GM23338 (cell line): ENCODE data around the gene APBA1. TPM values are rescaled to one million over a fixed set of nuclear protein-coding genes. Genes with fewer than 3 reads are reported as not detected.
A peak's percentile ranks its signal among the peaks of the same experiment; 100 is the strongest.

ENCODE experiments used
- ATAC-seq: fragments of 200-7000 bp; cut with Tn5 transposase; 3 replicates; pipeline ENCODE4 v1.9.1; 2020
- DNase-seq: peaks from one replicate; pipeline ENCODE4 v3.0.0-alpha.2; 2015; ENCODE audit warnings: low spot score
- H2AFZ ChIP-seq: fragments of 200-600 bp; sonication (generic); 2 replicates; pipeline ENCODE4 v1.8.0; 2016; ENCODE audit warnings: antibody characterized with exemption, mild to moderate bottlenecking, moderate library complexity
- H3F3A ChIP-seq: fragments of 200-600 bp; sonication (generic); replicated peaks from 2 replicates; pipeline ENCODE4 v1.8.0; 2017; ENCODE audit warnings: antibody characterized with exemption, mixed run types, low read depth
- H3K27ac ChIP-seq: fragments of 200-600 bp; sonication (generic); 2 replicates; pipeline ENCODE4 v1.6.1; 2016; ENCODE audit warnings: low read depth
- H3K27me3 ChIP-seq: fragments of 200-600 bp; sonication (generic); 2 replicates; pipeline ENCODE4 v1.8.0; 2016; ENCODE audit warnings: mild to moderate bottlenecking, mixed run types, moderate library complexity; ENCODE audit not compliant: insufficient read depth
- H3K36me3 ChIP-seq: fragments of 200-600 bp; sonication (generic); 2 replicates; pipeline ENCODE4 v1.8.0; 2016; ENCODE audit warnings: mild to moderate bottlenecking; ENCODE audit not compliant: insufficient read depth
- H3K4me1 ChIP-seq: fragments of 200-600 bp; sonication (generic); 2 replicates; pipeline ENCODE4 v1.8.0; 2016; ENCODE audit warnings: mild to moderate bottlenecking, moderate library complexity; ENCODE audit not compliant: insufficient read depth
- H3K4me2 ChIP-seq: fragments of 200-600 bp; sonication (generic); 2 replicates; pipeline ENCODE4 v1.7.1; 2017; ENCODE audit warnings: mixed run types
- H3K4me3 ChIP-seq: fragments of 200-600 bp; sonication (generic); 2 replicates; pipeline ENCODE4 v1.6.1; 2016; ENCODE audit warnings: mixed run types
- H3K79me2 ChIP-seq: fragments of 200-600 bp; sonication (generic); replicated peaks from 2 replicates; pipeline ENCODE4 v1.8.0; 2017; ENCODE audit warnings: mild to moderate bottlenecking; ENCODE audit not compliant: insufficient read depth
- H3K9me2 ChIP-seq: fragments of 200-600 bp; sonication (generic); 2 replicates; pipeline ENCODE4 v1.8.0; 2017; ENCODE audit not compliant: insufficient read depth
- H4K20me1 ChIP-seq: fragments of 200-600 bp; sonication (generic); replicated peaks from 2 replicates; pipeline ENCODE4 v1.8.0; 2017; ENCODE audit warnings: mild to moderate bottlenecking; ENCODE audit not compliant: insufficient read depth
- H3K27ac Mint-ChIP-seq: 2 replicates; pipeline ENCODE4 v1.8.0; 2020; ENCODE audit warnings: inconsistent platforms, mild to moderate bottlenecking, moderate library complexity, mixed read lengths
- H3K27me3 Mint-ChIP-seq: 3 replicates; pipeline ENCODE4 v1.8.0; 2022; ENCODE audit warnings: low read depth, mild to moderate bottlenecking, moderate library complexity, mixed read lengths, inconsistent platforms; ENCODE audit not compliant: insufficient read depth, poor library complexity
- H3K36me3 Mint-ChIP-seq: 3 replicates; pipeline ENCODE4 v1.8.0; 2021; ENCODE audit warnings: low read depth, mild to moderate bottlenecking, inconsistent platforms, moderate library complexity, mixed read lengths
- H3K4me1 Mint-ChIP-seq: 3 replicates; pipeline ENCODE4 v1.8.0; 2020; ENCODE audit warnings: mild to moderate bottlenecking, inconsistent platforms, mixed read lengths
- H3K4me3 Mint-ChIP-seq: 3 replicates; pipeline ENCODE4 v1.8.0; 2021; ENCODE audit warnings: moderate library complexity, mild to moderate bottlenecking, inconsistent platforms, mixed read lengths
- H3K9me3 Mint-ChIP-seq: 3 replicates; pipeline ENCODE4 v1.8.0; 2020; ENCODE audit warnings: moderate library complexity, mild to moderate bottlenecking, inconsistent platforms, mixed read lengths
- CREB1 ChIP-seq: fragments of 250-450 bp; sonication (Bioruptor Pico); IDR thresholded peaks from 2 replicates; pipeline ENCODE4 v1.5.0; 2020; ENCODE audit warnings: low read depth, mild to moderate bottlenecking, moderate library complexity
- CTCF ChIP-seq, 2 experiments: fragments of 200-600 bp in 1 of 2; sonication (generic) in 1 of 2; conservative IDR thresholded peaks; 2 replicates each; pipeline versions ENCODE4 v1.5.1 to v1.6.1; 2016 to 2017; ENCODE audit warnings: antibody characterized with exemption in 2 of 2, low read depth in 2 of 2, mild to moderate bottlenecking in 2 of 2, moderate library complexity in 1 of 2
- EZH2 ChIP-seq: fragments of 200-600 bp; sonication (generic); IDR thresholded peaks from one replicate; pipeline ENCODE4 v1.8.0; 2017; ENCODE audit warnings: antibody characterized with exemption, mild to moderate bottlenecking, low read depth; ENCODE audit not compliant: unreplicated experiment
- EZH2phosphoT487 ChIP-seq: fragments of 200-600 bp; sonication (generic); IDR thresholded peaks from one replicate; pipeline ENCODE4 v1.8.1; 2018; ENCODE audit warnings: antibody characterized with exemption; ENCODE audit not compliant: unreplicated experiment
- JUNB ChIP-seq: IDR thresholded peaks from one replicate; pipeline ENCODE4 v1.6.1; 2016; ENCODE audit warnings: antibody characterized with exemption; ENCODE audit not compliant: unreplicated experiment
- NANOG ChIP-seq: IDR thresholded peaks from 2 replicates; pipeline ENCODE4 v1.6.1; 2016; ENCODE audit warnings: antibody characterized with exemption, borderline replicate concordance
- POLR2AphosphoS5 ChIP-seq: IDR thresholded peaks from 2 replicates; pipeline ENCODE4 v1.6.1; 2016; ENCODE audit warnings: antibody characterized with exemption, low read depth
- STAT1 ChIP-seq: IDR thresholded peaks from one replicate; pipeline ENCODE4 v1.6.1; 2016; ENCODE audit warnings: antibody characterized with exemption; ENCODE audit not compliant: unreplicated experiment
- ZNF114 ChIP-seq: fragments of 250-450 bp; sonication (Bioruptor Pico); IDR thresholded peaks from 2 replicates; pipeline ENCODE4 v1.5.0; 2020; ENCODE audit warnings: mild to moderate bottlenecking, moderate library complexity
- polyA plus RNA-seq: library from polyadenylated mRNA; unstranded; fragments of >200 nt; fragmentation: Nextera tagmentation; extraction: Ambion mirVana; gene quantifications from 2 replicates; pipeline ENCODE4 v1.2.1, GENCODE V29; 2016
- total RNA-seq: library from RNA; depleted of rRNA; stranded (reverse); fragments of >200 nt; shearing (Covaris generic); gene quantifications from 2 replicates; pipeline ENCODE4 v1.2.3, GENCODE V29; 2014
- TF ChIP-seq, protein P1 (sequence below): fragments of 250-450 bp; sonication (Bioruptor Pico); IDR thresholded peaks from 2 replicates; pipeline ENCODE4 v1.5.0; 2020; ENCODE audit warnings: mild to moderate bottlenecking, moderate library complexity

The APBA1 gene
- total and polyA plus RNA-seq, 2 experiments from 2014 or later, result 0.26 to 1.0 TPM

GRCh38 chr9:69455311-69455710 is 216.9 kb downstream of the APBA1 start:
- Mint-ChIP-seq H3K4me1 (no peaks in the 10 kb centered on the region; the same call in 2 of the 3 replicates), H3K9me3 (peaks cover 5% of the 10 kb centered on the region; the same call in 1 of the 3 replicates), H3K36me3 (no peaks in the 10 kb centered on the region), H3K4me3 (no peak overlapping the region), H3K27me3 (peaks cover 1% of the 10 kb centered on the region), H3K27ac (no peak overlapping the region)
- H3K9me2 ChIP-seq, result 0 out of 2 replicates have a peak, but pooled peaks cover 9% of the 10 kb centered on the region
- DNase-seq (no peak), ATAC-seq (no peak)
- H2AFZ ChIP-seq, result peak overlapping the region; percentile 23; the same call in 1 of the 2 replicates
- H3F3A ChIP-seq, result no peaks in the 10 kb centered on the region
- no peaks in the 10 kb centered on the region for H3K27me3 ChIP-seq
- H3K4me3 ChIP-seq, result no peak overlapping the region
- TF ChIP-seq POLR2AphosphoS5, result no peak
- TF ChIP-seq NANOG, result no peak
- TF ChIP-seq CREB1, result no peak
- no peak for TF ChIP-seq STAT1
- TF ChIP-seq EZH2, result no peak
- no peak for TF ChIP-seq CTCF (conservative IDR thresholded peaks at IDR 0.05; ENCODE audit: low read depth in 2 of 2)
- H3K4me2 ChIP-seq, result no peak overlapping the region
- no peak overlapping the region for H3K27ac ChIP-seq
- no peaks in the 10 kb centered on the region for H3K36me3 ChIP-seq
- no peaks in the 10 kb centered on the region for H3K4me1 ChIP-seq
- H4K20me1 ChIP-seq, result no peaks in the 10 kb centered on the region
- H3K79me2 ChIP-seq, result no peaks in the 10 kb centered on the region

- no peaks in the 10 kb centered on the region for H3K27me3 ChIP-seq
- no peaks in the 10 kb centered on the region for H3K36me3 Mint-ChIP-seq
- no peak overlapping the region for H3K4me3 Mint-ChIP-seq
- no peak overlapping the region for H3K4me3 ChIP-seq
- no peaks in the 10 kb centered on the region for H3K4me1 ChIP-seq
- 0 out of 2 replicates have a peak, but pooled peaks cover 13% of the 10 kb centered on the region for H3K9me2 ChIP-seq
- no peak overlapping the region for H3K27ac ChIP-seq
- no peak for DNase-seq
- no peak overlapping the region for H2AFZ ChIP-seq
- H3K79me2 ChIP-seq, result no peaks in the 10 kb centered on the region
- H3K4me1 Mint-ChIP-seq, result no peaks in the 10 kb centered on the region; the same call in 2 of the 3 replicates
- no peaks in the 10 kb centered on the region for H3F3A ChIP-seq
- no peak for ATAC-seq
- H3K9me3 Mint-ChIP-seq, result peaks cover 5% of the 10 kb centered on the region; the same call in 1 of the 3 replicates
- H3K4me2 ChIP-seq, result no peak overlapping the region
- H3K36me3 ChIP-seq, result no peaks in the 10 kb centered on the region
- H3K27ac Mint-ChIP-seq, result no peak overlapping the region
- peaks cover 1% of the 10 kb centered on the region for H3K27me3 Mint-ChIP-seq
- no peaks in the 10 kb centered on the region for H4K20me1 ChIP-seq
- TF ChIP-seq ZNF114 (no peak), CREB1 (no peak), CTCF (conservative IDR thresholded peaks at IDR 0.05; ENCODE audit: low read depth in 2 of 2) (no peak), JUNB (no peak), EZH2 (no peak), EZH2phosphoT487 (no peak), POLR2AphosphoS5 (no peak), STAT1 (no peak)
- TF ChIP-seq, protein P1, sequence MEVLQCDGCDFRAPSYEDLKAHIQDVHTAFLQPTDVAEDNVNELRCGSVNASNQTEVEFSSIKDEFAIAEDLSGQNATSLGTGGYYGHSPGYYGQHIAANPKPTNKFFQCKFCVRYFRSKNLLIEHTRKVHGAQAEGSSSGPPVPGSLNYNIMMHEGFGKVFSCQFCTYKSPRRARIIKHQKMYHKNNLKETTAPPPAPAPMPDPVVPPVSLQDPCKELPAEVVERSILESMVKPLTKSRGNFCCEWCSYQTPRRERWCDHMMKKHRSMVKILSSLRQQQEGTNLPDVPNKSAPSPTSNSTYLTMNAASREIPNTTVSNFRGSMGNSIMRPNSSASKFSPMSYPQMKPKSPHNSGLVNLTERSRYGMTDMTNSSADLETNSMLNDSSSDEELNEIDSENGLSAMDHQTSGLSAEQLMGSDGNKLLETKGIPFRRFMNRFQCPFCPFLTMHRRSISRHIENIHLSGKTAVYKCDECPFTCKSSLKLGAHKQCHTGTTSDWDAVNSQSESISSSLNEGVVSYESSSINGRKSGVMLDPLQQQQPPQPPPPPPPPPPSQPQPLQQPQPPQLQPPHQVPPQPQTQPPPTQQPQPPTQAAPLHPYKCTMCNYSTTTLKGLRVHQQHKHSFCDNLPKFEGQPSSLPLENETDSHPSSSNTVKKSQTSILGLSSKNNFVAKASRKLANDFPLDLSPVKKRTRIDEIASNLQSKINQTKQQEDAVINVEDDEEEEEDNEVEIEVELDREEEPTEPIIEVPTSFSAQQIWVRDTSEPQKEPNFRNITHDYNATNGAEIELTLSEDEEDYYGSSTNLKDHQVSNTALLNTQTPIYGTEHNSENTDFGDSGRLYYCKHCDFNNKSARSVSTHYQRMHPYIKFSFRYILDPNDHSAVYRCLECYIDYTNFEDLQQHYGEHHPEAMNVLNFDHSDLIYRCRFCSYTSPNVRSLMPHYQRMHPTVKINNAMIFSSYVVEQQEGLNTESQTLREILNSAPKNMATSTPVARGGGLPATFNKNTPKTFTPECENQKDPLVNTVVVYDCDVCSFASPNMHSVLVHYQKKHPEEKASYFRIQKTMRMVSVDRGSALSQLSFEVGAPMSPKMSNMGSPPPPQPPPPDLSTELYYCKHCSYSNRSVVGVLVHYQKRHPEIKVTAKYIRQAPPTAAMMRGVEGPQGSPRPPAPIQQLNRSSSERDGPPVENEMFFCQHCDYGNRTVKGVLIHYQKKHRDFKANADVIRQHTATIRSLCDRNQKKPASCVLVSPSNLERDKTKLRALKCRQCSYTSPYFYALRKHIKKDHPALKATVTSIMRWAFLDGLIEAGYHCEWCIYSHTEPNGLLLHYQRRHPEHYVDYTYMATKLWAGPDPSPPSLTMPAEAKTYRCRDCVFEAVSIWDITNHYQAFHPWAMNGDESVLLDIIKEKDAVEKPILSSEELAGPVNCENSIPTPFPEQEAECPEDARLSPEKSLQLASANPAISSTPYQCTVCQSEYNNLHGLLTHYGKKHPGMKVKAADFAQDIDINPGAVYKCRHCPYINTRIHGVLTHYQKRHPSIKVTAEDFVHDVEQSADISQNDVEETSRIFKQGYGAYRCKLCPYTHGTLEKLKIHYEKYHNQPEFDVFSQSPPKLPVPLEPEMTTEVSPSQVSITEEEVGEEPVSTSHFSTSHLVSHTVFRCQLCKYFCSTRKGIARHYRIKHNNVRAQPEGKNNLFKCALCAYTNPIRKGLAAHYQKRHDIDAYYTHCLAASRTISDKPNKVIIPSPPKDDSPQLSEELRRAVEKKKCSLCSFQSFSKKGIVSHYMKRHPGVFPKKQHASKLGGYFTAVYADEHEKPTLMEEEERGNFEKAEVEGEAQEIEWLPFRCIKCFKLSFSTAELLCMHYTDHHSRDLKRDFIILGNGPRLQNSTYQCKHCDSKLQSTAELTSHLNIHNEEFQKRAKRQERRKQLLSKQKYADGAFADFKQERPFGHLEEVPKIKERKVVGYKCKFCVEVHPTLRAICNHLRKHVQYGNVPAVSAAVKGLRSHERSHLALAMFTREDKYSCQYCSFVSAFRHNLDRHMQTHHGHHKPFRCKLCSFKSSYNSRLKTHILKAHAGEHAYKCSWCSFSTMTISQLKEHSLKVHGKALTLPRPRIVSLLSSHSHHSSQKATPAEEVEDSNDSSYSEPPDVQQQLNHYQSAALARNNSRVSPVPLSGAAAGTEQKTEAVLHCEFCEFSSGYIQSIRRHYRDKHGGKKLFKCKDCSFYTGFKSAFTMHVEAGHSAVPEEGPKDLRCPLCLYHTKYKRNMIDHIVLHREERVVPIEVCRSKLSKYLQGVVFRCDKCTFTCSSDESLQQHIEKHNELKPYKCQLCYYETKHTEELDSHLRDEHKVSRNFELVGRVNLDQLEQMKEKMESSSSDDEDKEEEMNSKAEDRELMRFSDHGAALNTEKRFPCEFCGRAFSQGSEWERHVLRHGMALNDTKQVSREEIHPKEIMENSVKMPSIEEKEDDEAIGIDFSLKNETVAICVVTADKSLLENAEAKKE (CRISPR knock-in tag), result no peak
These were observed 217.8 kb downstream of the APBA1 start for GRCh38 chr9:69454321-69454720.
